Loucy (cell line): ENCODE measurements around the gene CIC.
A peak's percentile ranks its signal among the peaks of the same experiment; 100 is the strongest.

Source experiments
- H2AFZ ChIP-seq: fragments of 200-600 bp; sonication (generic); 2 replicates; pipeline ENCODE4 v1.6.0; 2016; ENCODE audit warnings: antibody characterized with exemption, mild to moderate bottlenecking, low read length, moderate library complexity
- H3F3A ChIP-seq: fragments of 200-600 bp; 2 replicates; pipeline ENCODE4 v1.6.0; 2016; ENCODE audit warnings: antibody characterized with exemption, low read depth, mild to moderate bottlenecking
- H3K27me3 ChIP-seq: fragments of 200-600 bp; sonication (generic); 2 replicates; pipeline ENCODE4 v1.6.1; 2014; ENCODE audit warnings: low read length, mild to moderate bottlenecking; ENCODE audit not compliant: insufficient read depth, poor library complexity, severe bottlenecking
- H3K36me3 ChIP-seq: fragments of 200-600 bp; sonication (generic); 2 replicates; pipeline ENCODE4 v1.6.1; 2016; ENCODE audit warnings: low read length; ENCODE audit not compliant: insufficient read depth
- H3K4me1 ChIP-seq: fragments of 200-600 bp; sonication (generic); 2 replicates; pipeline ENCODE4 v1.5.1; 2014; ENCODE audit warnings: low read length, mild to moderate bottlenecking; ENCODE audit not compliant: insufficient read depth, poor library complexity, severe bottlenecking
- H3K4me2 ChIP-seq: fragments of 200-600 bp; sonication (generic); 2 replicates; pipeline ENCODE4 v1.6.0; 2014; ENCODE audit warnings: antibody characterized with exemption, low read length, low read depth, mild to moderate bottlenecking; ENCODE audit not compliant: poor library complexity, severe bottlenecking
- H3K4me3 ChIP-seq: fragments of 200-600 bp; sonication (generic); 2 replicates; pipeline ENCODE4 v1.5.1; 2014; ENCODE audit warnings: low read length, mild to moderate bottlenecking, mixed read lengths; ENCODE audit not compliant: poor library complexity, severe bottlenecking
- H3K79me2 ChIP-seq: fragments of 200-600 bp; sonication (generic); 2 replicates; pipeline ENCODE4 v1.6.1; 2014; ENCODE audit warnings: low read length; ENCODE audit not compliant: insufficient read depth
- H3K9ac ChIP-seq: fragments of 200-600 bp; sonication (generic); 2 replicates; pipeline ENCODE4 v1.6.0; 2014; ENCODE audit warnings: mild to moderate bottlenecking, low read depth, low read length, moderate library complexity; ENCODE audit not compliant: poor library complexity, severe bottlenecking
- H3K9me2 ChIP-seq: fragments of 200-600 bp; sonication (generic); replicated peaks from 2 replicates; pipeline ENCODE4 v1.6.1; 2016; ENCODE audit warnings: low read depth, low read length, mixed read lengths
- H3K9me3 ChIP-seq: fragments of 200-600 bp; sonication (generic); 2 replicates; pipeline ENCODE4 v1.6.1; 2014; ENCODE audit warnings: mild to moderate bottlenecking, antibody characterized with exemption, low read length, low read depth; ENCODE audit not compliant: insufficient read depth
- H4K20me1 ChIP-seq: fragments of 200-600 bp; sonication (generic); 2 replicates; pipeline ENCODE4 v1.6.0; 2014; ENCODE audit warnings: antibody characterized with exemption, low read length, mild to moderate bottlenecking; ENCODE audit not compliant: insufficient read depth, poor library complexity, severe bottlenecking
- EZH2phosphoT487 ChIP-seq: fragments of 200-600 bp; IDR thresholded peaks from 2 replicates; pipeline ENCODE4 v1.6.1; 2018; ENCODE audit warnings: antibody characterized with exemption, mild to moderate bottlenecking, moderate library complexity, borderline replicate concordance
- TF ChIP-seq, protein P1 (sequence below): fragments of 200-600 bp; sonication (generic); conservative IDR thresholded peaks from 2 replicates; pipeline ENCODE4 v1.5.1; 2014; ENCODE audit warnings: mild to moderate bottlenecking, antibody characterized with exemption, low read length

The CIC gene

DNA sequence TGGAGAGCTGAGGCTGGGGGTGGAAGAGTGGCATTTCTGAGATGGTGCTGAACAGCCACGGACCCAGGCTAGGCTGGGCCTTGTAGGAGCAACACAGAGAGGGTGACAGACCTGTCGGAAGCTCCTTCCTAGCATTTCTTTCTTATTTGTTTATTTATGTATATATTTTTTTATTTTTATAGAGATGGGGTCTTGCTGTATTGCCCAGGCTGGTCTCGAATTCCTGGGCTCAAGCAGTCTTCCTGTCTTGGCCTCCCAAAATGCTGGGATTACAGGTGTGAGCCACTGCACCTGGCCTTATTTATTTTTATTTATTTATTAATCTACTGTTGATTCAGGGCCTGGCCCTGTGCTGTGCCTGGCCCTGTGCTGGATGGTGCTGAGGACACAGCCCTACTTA is 6.5 kb downstream of the CIC start:
- H3K4me3 ChIP-seq = no peak overlapping the region
- peaks cover 31% of the 10 kb centered on the region; the same call in 1 of the 2 replicates for H3K79me2 ChIP-seq
- no peaks in the 10 kb centered on the region for H3K9me2 ChIP-seq
- 0 out of 2 replicates have a peak, but pooled peaks cover 3% of the 10 kb centered on the region for H3K36me3 ChIP-seq
- H3F3A ChIP-seq = no peaks in the 10 kb centered on the region
- H3K4me1 ChIP-seq = peaks cover 23% of the 10 kb centered on the region
- no peak overlapping the region for H3K9ac ChIP-seq
- H3K27me3 ChIP-seq = no peaks in the 10 kb centered on the region
- H2AFZ ChIP-seq = no peak overlapping the region
- TF ChIP-seq EZH2phosphoT487 = no peak
- TF ChIP-seq, protein P1, sequence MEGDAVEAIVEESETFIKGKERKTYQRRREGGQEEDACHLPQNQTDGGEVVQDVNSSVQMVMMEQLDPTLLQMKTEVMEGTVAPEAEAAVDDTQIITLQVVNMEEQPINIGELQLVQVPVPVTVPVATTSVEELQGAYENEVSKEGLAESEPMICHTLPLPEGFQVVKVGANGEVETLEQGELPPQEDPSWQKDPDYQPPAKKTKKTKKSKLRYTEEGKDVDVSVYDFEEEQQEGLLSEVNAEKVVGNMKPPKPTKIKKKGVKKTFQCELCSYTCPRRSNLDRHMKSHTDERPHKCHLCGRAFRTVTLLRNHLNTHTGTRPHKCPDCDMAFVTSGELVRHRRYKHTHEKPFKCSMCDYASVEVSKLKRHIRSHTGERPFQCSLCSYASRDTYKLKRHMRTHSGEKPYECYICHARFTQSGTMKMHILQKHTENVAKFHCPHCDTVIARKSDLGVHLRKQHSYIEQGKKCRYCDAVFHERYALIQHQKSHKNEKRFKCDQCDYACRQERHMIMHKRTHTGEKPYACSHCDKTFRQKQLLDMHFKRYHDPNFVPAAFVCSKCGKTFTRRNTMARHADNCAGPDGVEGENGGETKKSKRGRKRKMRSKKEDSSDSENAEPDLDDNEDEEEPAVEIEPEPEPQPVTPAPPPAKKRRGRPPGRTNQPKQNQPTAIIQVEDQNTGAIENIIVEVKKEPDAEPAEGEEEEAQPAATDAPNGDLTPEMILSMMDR = no peak
- no peaks in the 10 kb centered on the region for H3K9me3 ChIP-seq
- no peak overlapping the region for H3K4me2 ChIP-seq
- H4K20me1 ChIP-seq = no peaks in the 10 kb centered on the region

DNA sequence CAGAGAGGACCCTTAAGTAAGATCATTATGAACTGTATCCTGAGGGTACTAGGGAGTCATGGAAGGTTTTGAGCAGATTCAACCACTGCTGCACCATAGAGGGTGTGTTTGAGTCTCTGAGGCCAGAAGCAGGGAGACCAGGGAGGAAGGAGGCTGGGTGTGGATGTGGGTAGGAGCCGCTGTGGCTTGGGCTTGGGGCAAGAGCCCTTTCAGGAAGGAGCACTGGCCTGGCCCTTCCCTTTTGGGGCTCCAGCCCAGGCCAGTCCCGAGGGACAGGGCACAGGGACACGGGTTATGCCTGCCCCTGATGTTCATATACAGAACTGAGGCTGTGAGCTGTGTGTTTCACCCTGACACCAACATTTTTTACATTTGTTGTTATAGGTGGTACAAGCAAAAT is 7.2 kb downstream of the CIC start:
- TF ChIP-seq EZH2phosphoT487 = no peak
- TF ChIP-seq, protein P1 = no peak
- Histone ChIP-seq H3K36me3 (0 out of 2 replicates have a peak, but pooled peaks cover 3% of the 10 kb centered on the region), H3K79me2 (peaks cover 26% of the 10 kb centered on the region; the same call in 1 of the 2 replicates), H3K9me2 (no peaks in the 10 kb centered on the region), H3K4me1 (peaks cover 22% of the 10 kb centered on the region), H2AFZ (no peak overlapping the region), H4K20me1 (no peaks in the 10 kb centered on the region), H3K9me3 (no peaks in the 10 kb centered on the region), H3K4me3 (no peak overlapping the region), H3K4me2 (peak overlapping the region; percentile 30), H3K27me3 (no peaks in the 10 kb centered on the region), H3K9ac (no peak overlapping the region), H3F3A (no peaks in the 10 kb centered on the region)

DNA sequence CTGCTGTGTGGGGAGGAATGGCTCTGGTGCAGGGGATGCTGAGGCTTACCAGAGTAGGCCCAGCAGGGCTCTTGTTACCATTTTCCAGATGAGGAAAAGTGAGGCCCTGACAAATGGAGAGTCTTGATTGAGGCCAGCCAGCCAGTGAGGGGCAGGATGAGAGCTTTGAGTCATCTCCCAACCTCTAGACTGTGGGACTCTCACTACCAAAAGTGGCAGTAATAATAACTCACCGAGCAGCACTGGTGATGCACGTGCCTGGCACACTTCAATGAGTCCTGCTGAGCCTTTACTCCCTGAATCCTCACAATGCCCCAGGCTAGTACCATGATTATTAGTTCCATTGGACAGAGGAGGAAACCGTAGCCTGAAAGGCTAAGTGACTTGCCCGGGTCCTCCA is 7.8 kb downstream of the CIC start:
- Histone ChIP-seq H3K27me3 (no peaks in the 10 kb centered on the region), H3K36me3 (0 out of 2 replicates have a peak, but pooled peaks cover 3% of the 10 kb centered on the region), H3K9me2 (no peaks in the 10 kb centered on the region), H3K9me3 (no peaks in the 10 kb centered on the region), H4K20me1 (no peaks in the 10 kb centered on the region), H3K4me2 (no peak overlapping the region), H3K4me3 (no peak overlapping the region), H3K79me2 (peaks cover 23% of the 10 kb centered on the region; the same call in 1 of the 2 replicates), H2AFZ (no peak overlapping the region), H3F3A (no peaks in the 10 kb centered on the region), H3K4me1 (peaks cover 22% of the 10 kb centered on the region), H3K9ac (no peak overlapping the region)
- no peak for TF ChIP-seq EZH2phosphoT487
- TF ChIP-seq, protein P1 = no peak
